ENCODE data around the gene UIMC1.

UIMC1 gene

DNA sequence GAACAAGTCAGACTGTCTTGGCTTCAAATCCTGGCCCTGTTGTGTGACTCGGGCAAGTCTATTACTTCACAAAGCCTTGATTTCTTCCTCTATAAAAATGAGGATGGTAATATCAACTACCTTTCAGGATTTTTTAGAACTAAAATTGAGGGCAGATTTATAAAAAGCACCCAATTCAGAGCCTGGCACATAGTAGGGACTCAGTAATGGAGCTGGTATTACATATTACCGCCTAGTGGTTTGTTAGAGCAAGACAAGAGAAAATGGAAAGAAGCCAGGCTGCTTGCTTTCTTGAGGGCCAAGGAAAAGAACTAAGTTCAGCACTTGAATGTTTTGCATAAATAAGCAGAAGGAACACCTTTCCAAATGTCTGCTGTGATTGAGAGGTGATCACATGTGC lies 35.4 kb upstream of the UIMC1 start:
- DNase-seq (ENCODE audit: extremely low spot score): no peak
- TF ChIP-seq, protein P1, sequence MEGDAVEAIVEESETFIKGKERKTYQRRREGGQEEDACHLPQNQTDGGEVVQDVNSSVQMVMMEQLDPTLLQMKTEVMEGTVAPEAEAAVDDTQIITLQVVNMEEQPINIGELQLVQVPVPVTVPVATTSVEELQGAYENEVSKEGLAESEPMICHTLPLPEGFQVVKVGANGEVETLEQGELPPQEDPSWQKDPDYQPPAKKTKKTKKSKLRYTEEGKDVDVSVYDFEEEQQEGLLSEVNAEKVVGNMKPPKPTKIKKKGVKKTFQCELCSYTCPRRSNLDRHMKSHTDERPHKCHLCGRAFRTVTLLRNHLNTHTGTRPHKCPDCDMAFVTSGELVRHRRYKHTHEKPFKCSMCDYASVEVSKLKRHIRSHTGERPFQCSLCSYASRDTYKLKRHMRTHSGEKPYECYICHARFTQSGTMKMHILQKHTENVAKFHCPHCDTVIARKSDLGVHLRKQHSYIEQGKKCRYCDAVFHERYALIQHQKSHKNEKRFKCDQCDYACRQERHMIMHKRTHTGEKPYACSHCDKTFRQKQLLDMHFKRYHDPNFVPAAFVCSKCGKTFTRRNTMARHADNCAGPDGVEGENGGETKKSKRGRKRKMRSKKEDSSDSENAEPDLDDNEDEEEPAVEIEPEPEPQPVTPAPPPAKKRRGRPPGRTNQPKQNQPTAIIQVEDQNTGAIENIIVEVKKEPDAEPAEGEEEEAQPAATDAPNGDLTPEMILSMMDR (IDR thresholded peaks at IDR 0.05; ENCODE audit: control extremely low read depth, extremely low read depth, low read depth, missing control alignments): no peak
- POLR2A ChIA-PET: no interaction called here
- CTCF ChIA-PET: interaction anchor here (1.0 kb wide), 1 partner anchor 30 kb away, joined by 4 read pairs; no protein-coding TSS in a partner anchor

DNA sequence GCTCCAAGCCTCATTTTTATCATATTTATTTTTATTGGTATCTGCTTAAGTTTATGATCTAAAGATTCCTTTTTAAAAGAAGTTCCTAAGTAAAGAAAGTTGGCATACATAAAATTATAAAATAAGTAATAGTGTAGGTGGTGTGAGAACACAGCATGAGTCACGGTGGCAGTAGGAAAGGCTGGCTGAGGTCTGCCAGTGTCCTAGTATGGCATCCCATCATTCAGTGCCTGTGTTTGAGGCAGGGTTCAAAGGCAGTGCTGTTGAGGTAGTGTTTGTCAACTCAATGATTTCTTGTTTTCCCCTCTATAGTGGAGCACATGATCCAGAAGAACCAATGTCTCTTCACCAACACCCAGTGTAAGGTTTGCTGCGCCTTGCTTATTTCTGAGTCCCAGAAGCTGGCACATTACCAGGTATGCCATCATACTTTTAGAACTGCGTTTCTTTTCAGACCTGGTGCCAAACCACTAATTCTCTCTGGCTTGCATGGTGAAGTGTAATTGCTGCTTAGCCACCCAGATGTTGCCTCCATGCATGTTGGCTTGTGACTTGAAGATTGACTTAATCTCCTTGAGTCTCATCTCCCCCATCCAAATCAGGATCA lies 34.3 kb upstream of the UIMC1 start:
- TF ChIP-seq, protein P1 (IDR thresholded peaks at IDR 0.05; ENCODE audit: control extremely low read depth, extremely low read depth, low read depth, missing control alignments): no peak
- no peak for DNase-seq (ENCODE audit: extremely low spot score)
- ChIA-PET CTCF (interaction anchor here (1.0 kb wide), 1 partner anchor 31 kb away, joined by 4 read pairs; no protein-coding TSS in a partner anchor), POLR2A (no interaction called here)

DNA sequence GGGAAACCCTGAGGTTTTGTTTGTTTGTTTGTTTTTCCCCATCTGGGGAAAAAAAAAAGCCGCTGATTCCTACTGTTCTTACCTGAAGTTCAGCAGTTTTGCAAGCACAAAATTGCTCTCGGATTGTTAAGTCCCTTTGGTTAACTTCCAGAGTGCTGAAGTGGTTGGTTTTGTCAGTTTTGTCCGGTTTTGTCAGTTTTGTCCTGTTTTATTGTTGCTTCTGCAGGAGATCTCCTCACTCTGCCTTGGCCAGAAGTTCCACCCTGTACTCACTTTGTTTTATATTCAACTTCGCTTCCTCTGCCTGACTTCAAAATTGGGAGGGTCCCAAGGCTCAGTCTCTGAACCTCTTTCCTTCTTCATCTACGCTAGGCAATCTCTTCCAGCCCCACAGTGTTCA lies 30.3 kb upstream of the UIMC1 start:
- POLR2A ChIA-PET: interaction anchor here (0.7 kb wide), 1 partner anchor 33 kb away, joined by 3 read pairs; no protein-coding TSS in a partner anchor
- TF ChIP-seq, protein P1 (IDR thresholded peaks at IDR 0.05; ENCODE audit: control extremely low read depth, extremely low read depth, low read depth, missing control alignments): no peak
- CTCF ChIA-PET: no interaction called here

DNA sequence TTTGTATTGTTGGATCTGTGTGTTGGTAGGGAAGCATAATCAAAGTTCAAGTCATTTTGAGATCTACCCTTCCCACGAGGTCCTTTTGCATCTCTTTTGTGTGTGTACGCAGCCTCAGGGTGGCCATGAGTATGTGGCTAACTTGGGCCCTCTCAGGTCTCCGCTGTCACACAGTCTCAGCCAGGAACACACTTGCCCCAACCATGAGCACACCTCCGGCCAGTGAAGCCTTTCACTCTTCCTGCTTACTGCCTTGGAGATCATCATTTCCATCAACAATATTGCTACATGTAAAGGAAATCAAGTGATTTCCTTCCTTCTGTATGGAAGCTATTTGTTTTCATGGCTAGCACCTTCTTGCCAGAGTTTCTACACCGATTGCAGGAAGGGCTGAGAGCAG lies 29.9 kb upstream of the UIMC1 start:
- DNase-seq (ENCODE audit: extremely low spot score): no peak
- CTCF ChIA-PET: interaction anchor here (1.1 kb wide), 1 partner anchor 9 kb away, joined by 4 read pairs; no protein-coding TSS in a partner anchor
- TF ChIP-seq, protein P1 (IDR thresholded peaks at IDR 0.05; ENCODE audit: control extremely low read depth, extremely low read depth, low read depth, missing control alignments): no peak
- POLR2A ChIA-PET: interaction anchor here (0.7 kb wide), 1 partner anchor 33 kb away, joined by 3 read pairs; no protein-coding TSS in a partner anchor

More for the DNA sequence above, 30.3 kb upstream of the UIMC1 start:
- DNase-seq (ENCODE audit: extremely low spot score): no peak

- TF ChIP-seq, protein P1 (IDR thresholded peaks at IDR 0.05; ENCODE audit: control extremely low read depth, extremely low read depth, low read depth, missing control alignments): no peak
- ChIA-PET CTCF (interaction anchor here (1.1 kb wide), 1 partner anchor 10 kb away, joined by 4 read pairs; no protein-coding TSS in a partner anchor), POLR2A (interaction anchor here (0.7 kb wide), 1 partner anchor 32 kb away, joined by 3 read pairs; no protein-coding TSS in a partner anchor)
- peak; percentile 37 for DNase-seq (ENCODE audit: extremely low spot score)
Measured at GRCh38 chr5:177035976-177036375, 29.4 kb upstream of the UIMC1 start.

GRCh38 chr5:177029498-177029897 lies 22.9 kb upstream of the UIMC1 start:
- ChIA-PET CTCF (no interaction called here), POLR2A (no interaction called here)
- DNase-seq (ENCODE audit: extremely low spot score): no peak
- TF ChIP-seq, protein P1 (IDR thresholded peaks at IDR 0.05; ENCODE audit: control extremely low read depth, extremely low read depth, low read depth, missing control alignments): no peak
